Measurements from ENCODE around the gene BDKRB2.

The BDKRB2 gene

GRCh38 chr14:96176811-96177211 is 27.8 kb upstream of the BDKRB2 start:
- DNase-seq (ENCODE audit: low read depth): no peak

- DNase-seq (ENCODE audit: low read depth): no peak
Measured at GRCh38 chr14:96177766-96178375, 26.8 kb upstream of the BDKRB2 start.

- DNase-seq (ENCODE audit: low read depth): no peak
Measured at GRCh38 chr14:96178461-96179321, 25.9 kb upstream of the BDKRB2 start.

- DNase-seq (ENCODE audit: low read depth): no peak
Measured at GRCh38 chr14:96180043-96180874, 24.4 kb upstream of the BDKRB2 start.

GRCh38 chr14:96181186-96182056 is 23.2 kb upstream of the BDKRB2 start:
- DNase-seq (ENCODE audit: low read depth): no peak

- DNase-seq (ENCODE audit: low read depth): no peak
Measured at GRCh38 chr14:96182546-96182945, 22.1 kb upstream of the BDKRB2 start.

- DNase-seq (ENCODE audit: low read depth): no peak
Measured at GRCh38 chr14:96184737-96185136, 19.9 kb upstream of the BDKRB2 start.

- DNase-seq (ENCODE audit: low read depth): no peak
Measured at GRCh38 chr14:96187216-96188031, 17.2 kb upstream of the BDKRB2 start.

GRCh38 chr14:96189281-96189711 is 15.3 kb upstream of the BDKRB2 start:
- DNase-seq (ENCODE audit: low read depth): no peak

GRCh38 chr14:96191353-96191752 is 13.3 kb upstream of the BDKRB2 start:
- DNase-seq (ENCODE audit: low read depth): no peak

GRCh38 chr14:96191841-96192462 is 12.7 kb upstream of the BDKRB2 start:
- no peak for DNase-seq (ENCODE audit: low read depth)

- DNase-seq (ENCODE audit: low read depth): no peak
Measured at GRCh38 chr14:96192975-96193805, 11.4 kb upstream of the BDKRB2 start.

GRCh38 chr14:96194262-96194656 is 10.4 kb upstream of the BDKRB2 start:
- DNase-seq (ENCODE audit: low read depth): no peak

- no peak for DNase-seq (ENCODE audit: low read depth)
Measured at GRCh38 chr14:96194657-96195431, 9.8 kb upstream of the BDKRB2 start.

GRCh38 chr14:96195441-96196081 is 9.1 kb upstream of the BDKRB2 start:
- no peak for DNase-seq (ENCODE audit: low read depth)

GRCh38 chr14:96197163-96197852 is 7.3 kb upstream of the BDKRB2 start:
- DNase-seq (ENCODE audit: low read depth): no peak

- no peak for DNase-seq (ENCODE audit: low read depth)
Measured at GRCh38 chr14:96197969-96198368, 6.7 kb upstream of the BDKRB2 start.
